Measurements from ENCODE around the gene CDRT4.

DNA sequence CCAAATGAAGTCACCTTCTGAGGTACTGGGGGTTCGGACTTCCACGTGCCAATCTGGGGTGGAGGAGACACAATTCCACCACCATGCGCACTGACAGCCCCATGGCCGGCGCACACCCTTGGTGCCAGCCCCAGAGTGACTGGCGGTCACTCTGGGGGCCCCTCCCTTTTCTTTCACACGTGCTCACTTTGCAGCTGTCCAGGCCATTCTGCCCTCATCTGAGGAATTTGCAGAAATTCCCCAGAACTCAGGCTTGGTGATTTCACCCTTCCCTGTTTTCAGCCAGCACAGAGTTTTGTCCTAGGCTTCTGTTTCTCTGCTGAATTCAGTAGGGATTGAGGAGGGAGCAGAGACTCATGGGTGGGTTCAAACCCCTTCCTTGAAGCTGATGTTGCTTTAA lies 54.8 kb downstream of the CDRT4 start:
- TF ChIP-seq, protein P1, sequence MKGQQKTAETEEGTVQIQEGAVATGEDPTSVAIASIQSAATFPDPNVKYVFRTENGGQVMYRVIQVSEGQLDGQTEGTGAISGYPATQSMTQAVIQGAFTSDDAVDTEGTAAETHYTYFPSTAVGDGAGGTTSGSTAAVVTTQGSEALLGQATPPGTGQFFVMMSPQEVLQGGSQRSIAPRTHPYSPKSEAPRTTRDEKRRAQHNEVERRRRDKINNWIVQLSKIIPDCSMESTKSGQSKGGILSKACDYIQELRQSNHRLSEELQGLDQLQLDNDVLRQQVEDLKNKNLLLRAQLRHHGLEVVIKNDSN (IDR thresholded peaks at IDR 0.05; ENCODE audit: borderline replicate concordance, low read depth) = no peak
- TF ChIP-seq, protein P2, sequence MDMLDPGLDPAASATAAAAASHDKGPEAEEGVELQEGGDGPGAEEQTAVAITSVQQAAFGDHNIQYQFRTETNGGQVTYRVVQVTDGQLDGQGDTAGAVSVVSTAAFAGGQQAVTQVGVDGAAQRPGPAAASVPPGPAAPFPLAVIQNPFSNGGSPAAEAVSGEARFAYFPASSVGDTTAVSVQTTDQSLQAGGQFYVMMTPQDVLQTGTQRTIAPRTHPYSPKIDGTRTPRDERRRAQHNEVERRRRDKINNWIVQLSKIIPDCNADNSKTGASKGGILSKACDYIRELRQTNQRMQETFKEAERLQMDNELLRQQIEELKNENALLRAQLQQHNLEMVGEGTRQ (IDR thresholded peaks at IDR 0.05; ENCODE audit: borderline replicate concordance, low read depth, low read length) = no peak
- TF ChIP-seq EP300 (IDR thresholded peaks at IDR 0.05; ENCODE audit: borderline replicate concordance in 1 of 2, low read depth in 1 of 2, low read length in 1 of 2) = no peak
- TF ChIP-seq, protein P3, sequence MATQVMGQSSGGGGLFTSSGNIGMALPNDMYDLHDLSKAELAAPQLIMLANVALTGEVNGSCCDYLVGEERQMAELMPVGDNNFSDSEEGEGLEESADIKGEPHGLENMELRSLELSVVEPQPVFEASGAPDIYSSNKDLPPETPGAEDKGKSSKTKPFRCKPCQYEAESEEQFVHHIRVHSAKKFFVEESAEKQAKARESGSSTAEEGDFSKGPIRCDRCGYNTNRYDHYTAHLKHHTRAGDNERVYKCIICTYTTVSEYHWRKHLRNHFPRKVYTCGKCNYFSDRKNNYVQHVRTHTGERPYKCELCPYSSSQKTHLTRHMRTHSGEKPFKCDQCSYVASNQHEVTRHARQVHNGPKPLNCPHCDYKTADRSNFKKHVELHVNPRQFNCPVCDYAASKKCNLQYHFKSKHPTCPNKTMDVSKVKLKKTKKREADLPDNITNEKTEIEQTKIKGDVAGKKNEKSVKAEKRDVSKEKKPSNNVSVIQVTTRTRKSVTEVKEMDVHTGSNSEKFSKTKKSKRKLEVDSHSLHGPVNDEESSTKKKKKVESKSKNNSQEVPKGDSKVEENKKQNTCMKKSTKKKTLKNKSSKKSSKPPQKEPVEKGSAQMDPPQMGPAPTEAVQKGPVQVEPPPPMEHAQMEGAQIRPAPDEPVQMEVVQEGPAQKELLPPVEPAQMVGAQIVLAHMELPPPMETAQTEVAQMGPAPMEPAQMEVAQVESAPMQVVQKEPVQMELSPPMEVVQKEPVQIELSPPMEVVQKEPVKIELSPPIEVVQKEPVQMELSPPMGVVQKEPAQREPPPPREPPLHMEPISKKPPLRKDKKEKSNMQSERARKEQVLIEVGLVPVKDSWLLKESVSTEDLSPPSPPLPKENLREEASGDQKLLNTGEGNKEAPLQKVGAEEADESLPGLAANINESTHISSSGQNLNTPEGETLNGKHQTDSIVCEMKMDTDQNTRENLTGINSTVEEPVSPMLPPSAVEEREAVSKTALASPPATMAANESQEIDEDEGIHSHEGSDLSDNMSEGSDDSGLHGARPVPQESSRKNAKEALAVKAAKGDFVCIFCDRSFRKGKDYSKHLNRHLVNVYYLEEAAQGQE (IDR thresholded peaks at IDR 0.05; ENCODE audit: low read depth, low read length) = no peak
- TF ChIP-seq RAD21 (IDR thresholded peaks at IDR 0.05; ENCODE audit: low read length) = no peak

All from SK-N-SH (cell line).